H9 (cell line): Measurements from ENCODE around the gene GPS1. TPM values are rescaled to one million over a fixed set of nuclear protein-coding genes. Genes with fewer than 3 reads are reported as not detected.
A peak's percentile ranks its signal among the peaks of the same experiment; 100 is the strongest.

ENCODE experiments used
- DNase-seq: peaks from one replicate; pipeline ENCODE4 v3.0.0-alpha.2; 2017
- H2AFZ ChIP-seq: one replicate; pipeline ENCODE4 v1.6.1; 2013; ENCODE audit warnings: mild to moderate bottlenecking, low read length, control low read depth, moderate library complexity
- H2AK5ac ChIP-seq: 2 replicates; pipeline ENCODE4 v1.6.1; 2013; ENCODE audit warnings: low read length, control low read depth, mixed read lengths; ENCODE audit not compliant: insufficient read length
- H2BK120ac ChIP-seq: one replicate; pipeline ENCODE4 v1.6.1; 2013; ENCODE audit warnings: low read depth, mild to moderate bottlenecking, low read length, control low read depth, inconsistent platforms; ENCODE audit not compliant: poor library complexity, severe bottlenecking
- H2BK12ac ChIP-seq: 2 replicates; pipeline ENCODE4 v1.6.1; 2013; ENCODE audit warnings: low read length, control low read depth, mixed read lengths, low read depth; ENCODE audit not compliant: insufficient read length
- H2BK15ac ChIP-seq: 2 replicates; pipeline ENCODE4 v1.6.1; 2013; ENCODE audit warnings: low read depth, low read length, control low read depth
- H2BK20ac ChIP-seq: one replicate; pipeline ENCODE4 v1.6.1; 2013; ENCODE audit warnings: low read depth, mild to moderate bottlenecking, low read length, control low read depth, inconsistent platforms; ENCODE audit not compliant: poor library complexity, severe bottlenecking
- H2BK5ac ChIP-seq: 2 replicates; pipeline ENCODE4 v1.6.1; 2013; ENCODE audit warnings: low read length, control low read depth, mixed read lengths; ENCODE audit not compliant: insufficient read length
- H3K14ac ChIP-seq: 2 replicates; pipeline ENCODE4 v1.6.1; 2013; ENCODE audit warnings: low read length, control low read depth; ENCODE audit not compliant: insufficient read depth
- H3K18ac ChIP-seq: 2 replicates; pipeline ENCODE4 v1.6.1; 2013; ENCODE audit warnings: low read depth, mild to moderate bottlenecking, mixed read lengths, low read length, control low read depth; ENCODE audit not compliant: insufficient read length
- H3K23ac ChIP-seq: 2 replicates; pipeline ENCODE4 v1.6.1; 2013; ENCODE audit warnings: low read length, control low read depth, mixed read lengths, low read depth; ENCODE audit not compliant: insufficient read length
- H3K23me2 ChIP-seq: 2 replicates; pipeline ENCODE4 v1.6.1; 2013; ENCODE audit warnings: low read depth, mild to moderate bottlenecking, mixed read lengths, low read length, control low read depth; ENCODE audit not compliant: insufficient read length, poor library complexity, severe bottlenecking
- H3K27ac ChIP-seq: 2 replicates; pipeline ENCODE4 v1.5.1; 2013; ENCODE audit warnings: low read length, control low read depth, mixed read lengths, low read depth; ENCODE audit not compliant: insufficient read length
- H3K27me3 ChIP-seq: 2 replicates; pipeline ENCODE4 v1.6.1; 2013; ENCODE audit warnings: low read length, control low read depth, inconsistent platforms; ENCODE audit not compliant: insufficient read depth
- H3K4ac ChIP-seq: 2 replicates; pipeline ENCODE4 v1.6.1; 2013; ENCODE audit warnings: low read depth, mild to moderate bottlenecking, control low read depth, inconsistent platforms, low read length, moderate library complexity
- H3K4me1 ChIP-seq: 2 replicates; pipeline ENCODE4 v1.6.1; 2013; ENCODE audit warnings: low read length, control low read depth, inconsistent platforms; ENCODE audit not compliant: insufficient read depth
- H3K4me2 ChIP-seq: 2 replicates; pipeline ENCODE4 v1.6.1; 2013; ENCODE audit warnings: low read length, control low read depth, mixed read lengths; ENCODE audit not compliant: insufficient read length, insufficient read depth
- H3K56ac ChIP-seq: 2 replicates; pipeline ENCODE4 v1.6.1; 2013; ENCODE audit warnings: low read depth, mild to moderate bottlenecking, mixed read lengths, low read length, control low read depth; ENCODE audit not compliant: insufficient read length
- H3K79me1 ChIP-seq: 2 replicates; pipeline ENCODE4 v1.6.1; 2013; ENCODE audit warnings: low read depth, mild to moderate bottlenecking, moderate library complexity, low read length, control low read depth, inconsistent platforms; ENCODE audit not compliant: insufficient read depth, poor library complexity, severe bottlenecking
- H3K79me2 ChIP-seq: 2 replicates; pipeline ENCODE4 v1.6.1; 2013; ENCODE audit warnings: low read length, control low read depth, inconsistent platforms; ENCODE audit not compliant: insufficient read depth
- H3K9ac ChIP-seq: 2 replicates; pipeline ENCODE4 v1.6.1; 2013; ENCODE audit warnings: low read length, control low read depth, mixed read lengths; ENCODE audit not compliant: insufficient read length; ENCODE audit errors: extremely low read depth
- H3K9me3 ChIP-seq: one replicate; pipeline ENCODE4 v1.6.1; 2013; ENCODE audit warnings: low read depth, low read length, inconsistent platforms; ENCODE audit not compliant: control insufficient read depth
- H3T11ph ChIP-seq: one replicate; pipeline ENCODE4 v1.6.1; 2013; ENCODE audit warnings: mild to moderate bottlenecking, low read length, control low read depth, inconsistent platforms
- H4K20me1 ChIP-seq: one replicate; pipeline ENCODE4 v1.6.1; 2013; ENCODE audit not compliant: control insufficient read depth, insufficient read length, insufficient read depth
- H4K5ac ChIP-seq: 2 replicates; pipeline ENCODE4 v1.6.1; 2013; ENCODE audit warnings: low read depth, mild to moderate bottlenecking, mixed read lengths, low read length, control low read depth; ENCODE audit not compliant: insufficient read length
- H4K8ac ChIP-seq: replicated peaks from 2 replicates; pipeline ENCODE4 v1.6.1; 2013; ENCODE audit warnings: low read length, control low read depth, mixed read lengths, low read depth; ENCODE audit not compliant: insufficient read length
- H4K91ac ChIP-seq: 2 replicates; pipeline ENCODE4 v1.6.1; 2013; ENCODE audit warnings: low read depth, mild to moderate bottlenecking, moderate library complexity, mixed read lengths, low read length, control low read depth; ENCODE audit not compliant: insufficient read length
- H3K27ac Mint-ChIP-seq, 3 experiments: 2 replicates in 2 of 3; 3 replicates in 1 of 3; pipeline ENCODE4 v1.8.0; 2020 to 2021; ENCODE audit warnings: mixed read lengths in 3 of 3, mild to moderate bottlenecking in 1 of 3, moderate library complexity in 1 of 3
- H3K27me3 Mint-ChIP-seq: 2 replicates; pipeline ENCODE4 v1.8.0; 2021; ENCODE audit warnings: low read depth, mild to moderate bottlenecking, moderate library complexity, mixed read lengths
- H3K36me3 Mint-ChIP-seq, 3 experiments: 2 replicates in 2 of 3; 3 replicates in 1 of 3; pipeline ENCODE4 v1.8.0; 2020 to 2021; ENCODE audit warnings: low read depth in 3 of 3, mixed read lengths in 3 of 3; ENCODE audit not compliant: insufficient read depth in 1 of 3
- H3K4me1 Mint-ChIP-seq, 2 experiments: 2 replicates each; pipeline ENCODE4 v1.8.0; 2020; ENCODE audit warnings: mixed read lengths in 2 of 2
- H3K4me3 Mint-ChIP-seq, 2 experiments: 2 replicates in 1 of 2; 3 replicates in 1 of 2; pipeline ENCODE4 v1.8.0; 2020 to 2021; ENCODE audit warnings: mild to moderate bottlenecking in 2 of 2, mixed read lengths in 2 of 2, moderate library complexity in 1 of 2
- H3K9me3 Mint-ChIP-seq, 2 experiments: 2 replicates in 1 of 2; 3 replicates in 1 of 2; pipeline ENCODE4 v1.8.0; 2020; ENCODE audit warnings: mild to moderate bottlenecking in 2 of 2, mixed read lengths in 2 of 2, moderate library complexity in 1 of 2
- CTCF ChIP-seq: fragments of 200-600 bp; sonication (generic); conservative IDR thresholded peaks from 3 replicates; pipeline ENCODE4 v1.8.0; 2021; ENCODE audit warnings: antibody characterized with exemption, mild to moderate bottlenecking
- WGBS: extraction: QIAGEN DNeasy Blood & Tissue Kit; methylation state at CpG from one replicate; pipeline ENCODE4 v1.1.7; 2013; ENCODE audit warnings: missing lambda C conversion rate, low lambda C conversion rate, mixed read lengths; ENCODE audit not compliant: insufficient read length; ENCODE audit errors: extremely low coverage; 5-methylcytosine and 5-hydroxymethylcytosine counted together
- long read RNA-seq: library from polyadenylated mRNA; unstranded; transcript quantifications from one replicate; pipeline ENCODE4 v2.0.0, GENCODE V29; 2020
- total RNA-seq: library from RNA; stranded (reverse); gene quantifications from 2 replicates; pipeline ENCODE4 v1.2.1, GENCODE V29; 2021

The GPS1 gene
- total RNA-seq = 164 TPM in 2 replicates
- long read RNA-seq, transcript GPS1-226 (13 exons, 1,839 nt) = minor isoform, 185 of 1,574 reads
- long read RNA-seq, transcript GPS1-201 (13 exons, 1,842 nt) = minor isoform, 149 of 1,574 reads
- long read RNA-seq, transcript GPS1-202 (14 exons, 1,949 nt) = minor isoform, 37 of 1,574 reads
- long read RNA-seq, transcript GPS1-208 (13 exons, 1,874 nt) = major isoform, 797 of 1,574 reads
- long read RNA-seq, partial matches to known transcripts = 83 of 1,574 reads
- long read RNA-seq, other reads (novel, unspliced or antisense) = 288 of 1,574 reads

GRCh38 chr17:82051776-82052637 is at the start of gene GPS1, which contains the start of gene RFNG:
GPS1 (plus strand) TSS chr17:82051898; CDS start chr17:82051932, 34 bp downstream.
RFNG (minus strand) TSS chr17:82051811; CDS start chr17:82051766, 45 bp downstream.
- no peaks in the 10 kb centered on the region for H3K79me2 ChIP-seq
- no peak for TF ChIP-seq CTCF
- no peak within 1 kb of the TSS for H3K23ac ChIP-seq
- H2BK5ac ChIP-seq = no peak within 1 kb of the TSS
- H3K9me3 Mint-ChIP-seq = no peaks in the 10 kb centered on the region
- peaks cover 3% of the 10 kb centered on the region for H4K20me1 ChIP-seq
- no peak within 1 kb of the TSS for H3K27ac ChIP-seq
- H2AK5ac ChIP-seq = no peak within 1 kb of the TSS
- peak within 1 kb of the TSS; percentile 43 for H3K9ac ChIP-seq
- peaks cover 2% of the 10 kb centered on the region for H3K79me1 ChIP-seq
- H2BK120ac ChIP-seq = no peak within 1 kb of the TSS
- no CpG with 5 or more reads among the region's 94 CpGs for WGBS
- peaks cover 0 to 13% of the 10 kb centered on the region in 2 experiments; a peak in 2 of 4 replicates for H3K4me1 Mint-ChIP-seq
- H3K36me3 Mint-ChIP-seq = peaks cover 10 to 47% (median 42%) of the 10 kb centered on the region in 3 experiments; a peak in 6 of 7 replicates
- H3K27me3 Mint-ChIP-seq = no peaks in the 10 kb centered on the region; the same call in 1 of the 2 replicates
- H2BK15ac ChIP-seq = no peak within 1 kb of the TSS
- H3K4me1 ChIP-seq = no peaks in the 10 kb centered on the region
- no peak within 1 kb of the TSS for H4K8ac ChIP-seq
- H3K27me3 ChIP-seq = no peaks in the 10 kb centered on the region
- H3T11ph ChIP-seq = no peak within 1 kb of the TSS
- H4K91ac ChIP-seq = no peak within 1 kb of the TSS
- no peaks in the 10 kb centered on the region for H3K23me2 ChIP-seq
- peak within 1 kb of the TSS in 1 of 3 experiments; percentile 64; a peak in 2 of 7 replicates for H3K27ac Mint-ChIP-seq
- H3K4me3 Mint-ChIP-seq = peak within 1 kb of the TSS; percentile 89 to 93
- no peak within 1 kb of the TSS for H4K5ac ChIP-seq
- no peak within 1 kb of the TSS for H3K4ac ChIP-seq
- H2BK20ac ChIP-seq = no peak within 1 kb of the TSS
- no peak within 1 kb of the TSS for H3K18ac ChIP-seq
- no peak within 1 kb of the TSS for H2BK12ac ChIP-seq
- no peaks in the 10 kb centered on the region for H3K9me3 ChIP-seq
- peak within 1 kb of the TSS; percentile 72 for H3K4me2 ChIP-seq
- H3K56ac ChIP-seq = no peak within 1 kb of the TSS
- H2AFZ ChIP-seq = no peak within 1 kb of the TSS
- DNase-seq = peak; percentile 75
- H3K14ac ChIP-seq = no peak within 1 kb of the TSS; the same call in 1 of the 2 replicates
